ENCODE results near the gene FOXR1.
A peak's percentile ranks its signal among the peaks of the same experiment; 100 is the strongest.

Gene FOXR1

GRCh38 chr11:119026970-119027369 is 55.4 kb downstream of the FOXR1 start:
- DNase-seq (ENCODE audit: low read depth): no peak

GRCh38 chr11:119027561-119028345 is 56.2 kb downstream of the FOXR1 start:
- DNase-seq (ENCODE audit: low read depth): no peak

DNA sequence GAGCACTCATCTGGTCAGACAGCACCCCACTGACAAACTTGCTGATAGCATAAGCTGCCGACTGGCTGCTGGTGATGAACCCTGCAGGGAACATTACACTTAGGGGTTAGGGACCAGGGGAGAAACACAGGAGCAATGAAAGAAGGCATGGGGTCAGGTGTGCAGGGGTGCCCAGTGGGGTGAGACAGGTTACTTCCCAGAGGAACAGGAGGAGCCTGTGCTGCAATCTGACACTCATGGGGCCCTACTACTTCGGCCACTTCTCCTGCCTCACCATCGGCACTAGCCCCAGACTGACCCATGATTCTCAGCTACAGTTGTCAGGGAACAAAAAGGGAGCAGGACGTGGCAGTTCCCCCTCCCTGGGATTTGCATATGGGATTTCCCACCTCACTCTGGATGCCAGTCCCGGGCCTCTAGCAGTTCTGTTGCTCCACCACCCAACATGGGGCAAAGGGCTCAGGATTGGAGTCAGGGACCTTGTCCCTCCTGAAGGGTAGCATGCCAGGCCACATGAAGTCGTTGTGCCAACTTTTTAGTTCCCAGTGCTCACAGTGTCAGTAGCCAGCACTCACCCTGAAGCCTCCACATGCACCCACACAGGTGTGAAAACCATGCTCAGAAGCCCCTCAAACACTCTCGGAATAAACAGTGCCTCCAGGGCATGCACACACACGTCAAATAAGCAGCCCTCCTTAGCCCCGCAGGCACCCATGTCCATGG is 56.9 kb downstream of the FOXR1 start:
- DNase-seq (ENCODE audit: low read depth): no peak

- no peak for DNase-seq (ENCODE audit: low read depth)
Observed at GRCh38 chr11:119029069-119029339, 57.4 kb downstream of the FOXR1 start.

- no peak for DNase-seq (ENCODE audit: low read depth)
Observed at GRCh38 chr11:119029340-119030028, 57.9 kb downstream of the FOXR1 start.

GRCh38 chr11:119030029-119030328 is 58.4 kb downstream of the FOXR1 start:
- DNase-seq (ENCODE audit: low read depth): no peak

DNA sequence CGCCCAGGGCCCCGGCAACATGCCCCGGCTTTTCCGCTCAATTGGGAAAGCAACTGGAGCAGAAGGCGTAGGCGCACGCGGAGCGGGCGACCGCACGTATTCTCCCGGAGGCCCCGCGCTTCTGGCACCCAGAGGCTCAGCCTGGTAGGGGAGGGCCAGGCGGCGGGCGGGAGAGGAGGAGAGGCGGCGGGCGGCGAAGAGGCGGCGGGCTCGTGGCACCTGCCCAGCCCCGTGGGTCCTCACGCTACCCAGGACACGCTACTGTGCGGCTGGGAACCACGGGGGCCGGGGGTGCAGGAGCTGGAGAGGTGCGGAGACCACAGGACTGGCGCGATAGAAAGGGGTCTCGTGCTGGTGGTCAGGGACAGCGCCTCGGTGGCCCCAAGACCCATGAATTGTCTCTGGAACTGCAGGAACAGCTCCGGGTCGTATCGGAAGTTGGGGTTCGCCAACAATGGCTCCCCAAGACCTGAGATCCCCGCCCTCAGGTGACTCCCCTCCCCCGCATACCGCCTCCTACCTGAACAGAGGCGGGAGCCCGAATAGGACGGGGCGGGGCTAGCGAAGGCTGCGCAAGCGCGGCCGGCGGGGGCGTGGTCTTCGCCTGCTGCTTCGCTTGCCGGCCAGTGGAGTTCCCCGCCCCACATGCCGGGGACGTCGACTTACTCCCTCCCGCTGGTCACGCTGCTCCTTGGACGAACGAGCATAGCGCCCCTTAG is 58.9 kb downstream of the FOXR1 start, which contains the start of gene SLC37A4:
SLC37A4 (minus strand) TSS at position 549 of the 719 bp plus-strand sequence.
- peak; percentile 98 for DNase-seq (ENCODE audit: low read depth)

Data from iris pigment epithelial cell (primary cell).